Measurements from ENCODE around the gene GLI3. TPM values are rescaled to one million over a fixed set of nuclear protein-coding genes. Genes with fewer than 3 reads are reported as not detected.

The GLI3 gene
- total and polyA plus RNA-seq, 10 donors, result 0.17 to 9.2 (median 1.8) TPM

DNA sequence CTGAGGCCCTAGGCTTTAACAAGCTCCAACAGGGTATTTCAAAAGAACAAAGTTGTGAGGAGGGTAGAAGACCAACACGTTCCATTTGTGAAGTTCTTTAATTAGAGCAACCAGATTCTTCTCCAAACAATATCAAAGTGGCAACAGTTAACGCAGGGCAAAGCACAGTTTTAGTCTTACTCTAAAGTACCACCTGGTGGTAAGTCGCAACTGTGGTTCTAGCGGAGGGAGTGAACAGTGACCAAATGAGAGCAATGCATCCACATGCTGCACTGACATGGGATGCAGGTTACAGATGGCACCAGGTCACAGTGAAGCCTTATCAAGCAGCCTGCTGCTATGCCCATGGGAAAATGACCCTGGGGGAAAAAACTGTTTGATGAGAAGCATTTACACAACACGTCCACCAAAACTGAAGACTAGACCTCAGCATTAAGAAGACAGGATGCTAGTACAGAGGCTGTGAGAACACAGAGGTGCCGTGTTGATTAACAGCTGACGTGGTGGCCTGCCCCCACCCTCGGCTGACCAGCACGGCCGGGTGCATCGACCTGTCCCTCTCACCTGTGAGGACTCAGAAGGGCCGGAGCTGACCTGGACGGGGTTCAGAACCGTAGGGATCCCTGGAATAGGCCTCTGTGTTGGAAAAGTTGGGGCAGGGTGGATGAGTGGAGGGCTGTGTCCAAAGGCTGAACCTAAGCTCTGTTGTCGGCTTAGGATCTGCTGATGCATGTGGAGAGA, 211.2 kb downstream of the GLI3 start:
- TF ChIP-seq, protein P1, sequence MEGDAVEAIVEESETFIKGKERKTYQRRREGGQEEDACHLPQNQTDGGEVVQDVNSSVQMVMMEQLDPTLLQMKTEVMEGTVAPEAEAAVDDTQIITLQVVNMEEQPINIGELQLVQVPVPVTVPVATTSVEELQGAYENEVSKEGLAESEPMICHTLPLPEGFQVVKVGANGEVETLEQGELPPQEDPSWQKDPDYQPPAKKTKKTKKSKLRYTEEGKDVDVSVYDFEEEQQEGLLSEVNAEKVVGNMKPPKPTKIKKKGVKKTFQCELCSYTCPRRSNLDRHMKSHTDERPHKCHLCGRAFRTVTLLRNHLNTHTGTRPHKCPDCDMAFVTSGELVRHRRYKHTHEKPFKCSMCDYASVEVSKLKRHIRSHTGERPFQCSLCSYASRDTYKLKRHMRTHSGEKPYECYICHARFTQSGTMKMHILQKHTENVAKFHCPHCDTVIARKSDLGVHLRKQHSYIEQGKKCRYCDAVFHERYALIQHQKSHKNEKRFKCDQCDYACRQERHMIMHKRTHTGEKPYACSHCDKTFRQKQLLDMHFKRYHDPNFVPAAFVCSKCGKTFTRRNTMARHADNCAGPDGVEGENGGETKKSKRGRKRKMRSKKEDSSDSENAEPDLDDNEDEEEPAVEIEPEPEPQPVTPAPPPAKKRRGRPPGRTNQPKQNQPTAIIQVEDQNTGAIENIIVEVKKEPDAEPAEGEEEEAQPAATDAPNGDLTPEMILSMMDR (IDR thresholded peaks at IDR 0.05 in 8 of 11, conservative IDR thresholded peaks at IDR 0.05 in 3 of 11), result no peak
- TF ChIP-seq POLR2A (IDR thresholded peaks at IDR 0.05) (no peak), POLR2AphosphoS5 (IDR thresholded peaks at IDR 0.05) (no peak)
- Histone ChIP-seq H3K4me3 (no peak overlapping the region), H3K36me3 (no peaks in the 10 kb centered on the region), H3K9me3 (no peaks in the 10 kb centered on the region), H3K4me1 (no peaks in the 10 kb centered on the region), H3K27me3 (replicated peaks in 1 of 7) (no peaks in the 10 kb centered on the region), H3K27ac (no peak overlapping the region)
- intact Hi-C loops (cut with DNase I; ENCODE audit: low total_unique reads), result no loop called here
- 82 to 92% (median 90%) methylated on average over 15 of the region's 15 CpGs for WGBS, 5 donors
- no peak for DNase-seq

DNA sequence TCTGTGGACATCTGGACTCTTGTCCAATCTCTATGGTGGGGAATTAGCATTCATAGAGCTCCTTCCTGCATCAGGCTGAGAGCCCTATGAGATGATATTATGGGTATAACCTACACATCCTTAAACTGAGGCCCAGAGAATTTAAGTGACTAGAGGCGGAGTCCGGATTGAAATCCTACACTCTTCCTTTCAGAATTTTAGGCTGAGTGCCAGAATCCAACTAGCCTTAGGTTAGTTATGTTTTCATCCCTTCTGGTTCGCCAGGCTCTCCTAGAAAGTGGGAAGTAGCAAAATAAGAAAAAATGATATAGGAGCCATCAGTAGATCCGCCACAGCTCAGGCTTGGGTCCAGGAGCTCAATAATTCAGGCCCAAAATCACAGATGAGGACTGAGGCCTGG, 212.5 kb downstream of the GLI3 start:
- H3K4me1 ChIP-seq, result no peaks in the 10 kb centered on the region
- 90 to 95% (median 94%) methylated on average over 4 of the region's 4 CpGs for WGBS, 5 donors
- no peak for TF ChIP-seq POLR2A (IDR thresholded peaks at IDR 0.05)
- TF ChIP-seq POLR2AphosphoS5 (IDR thresholded peaks at IDR 0.05), result no peak
- TF ChIP-seq, protein P1 (IDR thresholded peaks at IDR 0.05 in 8 of 11, conservative IDR thresholded peaks at IDR 0.05 in 3 of 11), result no peak
- H3K36me3 ChIP-seq, result no peaks in the 10 kb centered on the region
- no peaks in the 10 kb centered on the region for H3K27me3 ChIP-seq (replicated peaks in 1 of 7)
- DNase-seq, result no peak
- H3K9me3 ChIP-seq, result no peaks in the 10 kb centered on the region
- intact Hi-C loops (cut with DNase I; ENCODE audit: low total_unique reads), result no loop called here
- H3K4me3 ChIP-seq, result no peak overlapping the region
- H3K27ac ChIP-seq, result no peak overlapping the region

DNA sequence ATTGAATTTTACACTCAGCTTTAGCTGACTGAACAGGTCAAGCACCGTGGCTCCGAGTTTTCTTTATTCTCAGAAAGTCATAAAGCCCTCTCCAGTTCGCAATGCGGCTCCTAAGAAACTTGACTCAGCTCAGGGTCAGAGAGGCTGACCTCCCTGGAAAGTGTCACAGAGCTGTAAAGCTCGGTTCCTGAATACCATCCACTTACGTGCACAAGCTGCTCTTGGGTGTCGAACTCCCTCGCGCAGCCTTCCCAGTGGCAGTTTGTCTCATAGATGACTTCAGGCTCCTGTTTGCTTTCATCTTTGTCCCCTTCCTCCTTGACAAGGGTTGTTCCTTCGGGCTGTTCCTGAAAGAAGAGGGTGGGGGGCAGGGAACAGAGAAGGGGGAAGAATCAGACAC, 213.7 kb downstream of the GLI3 start:
- no peaks in the 10 kb centered on the region for H3K27me3 ChIP-seq (replicated peaks in 1 of 7)
- DNase-seq, result no peak
- intact Hi-C loops (cut with DNase I; ENCODE audit: low total_unique reads), result no loop called here
- H3K4me1 ChIP-seq, result no peaks in the 10 kb centered on the region
- no peak overlapping the region for H3K27ac ChIP-seq
- no peak overlapping the region for H3K4me3 ChIP-seq
- H3K9me3 ChIP-seq, result no peaks in the 10 kb centered on the region
- no peak for TF ChIP-seq POLR2A (IDR thresholded peaks at IDR 0.05)
- no peak for TF ChIP-seq POLR2AphosphoS5 (IDR thresholded peaks at IDR 0.05)
- TF ChIP-seq, protein P1 (IDR thresholded peaks at IDR 0.05 in 8 of 11, conservative IDR thresholded peaks at IDR 0.05 in 3 of 11), result no peak
- WGBS, 5 donors, result 66 to 77% (median 74%) methylated on average over 10 of the region's 10 CpGs
- no peaks in the 10 kb centered on the region for H3K36me3 ChIP-seq

DNA sequence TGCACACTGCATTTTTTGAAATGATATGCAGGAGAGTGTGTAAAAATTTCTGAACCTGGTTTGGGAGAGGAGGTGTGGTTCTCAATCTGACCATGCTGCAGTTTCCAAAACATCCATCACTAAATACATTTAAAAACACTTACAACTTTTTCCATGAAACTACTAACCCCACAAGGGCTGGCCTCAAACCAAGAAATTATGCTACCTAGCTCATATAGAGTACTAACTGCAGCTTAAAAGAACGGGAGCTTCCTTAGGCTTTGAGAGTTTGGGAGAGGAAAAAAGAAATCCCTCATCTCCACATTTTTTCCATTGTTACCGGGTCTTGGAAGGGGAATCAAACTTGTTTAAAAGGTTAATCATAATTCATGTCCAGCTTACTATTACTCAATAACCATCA, 214.2 kb downstream of the GLI3 start:
- TF ChIP-seq POLR2AphosphoS5 (IDR thresholded peaks at IDR 0.05) (no peak), POLR2A (IDR thresholded peaks at IDR 0.05) (no peak)
- TF ChIP-seq, protein P1 (IDR thresholded peaks at IDR 0.05 in 8 of 11, conservative IDR thresholded peaks at IDR 0.05 in 3 of 11), result no peak
- no peaks in the 10 kb centered on the region for H3K4me1 ChIP-seq
- DNase-seq, result no peak
- H3K36me3 ChIP-seq, result no peaks in the 10 kb centered on the region
- WGBS, 5 donors, result 82 to 94% (median 91%) methylated on average over 2 of the region's 2 CpGs
- intact Hi-C loops (cut with DNase I; ENCODE audit: low total_unique reads), result no loop called here
- no peaks in the 10 kb centered on the region for H3K27me3 ChIP-seq (replicated peaks in 1 of 7)
- H3K27ac ChIP-seq, result no peak overlapping the region
- no peak overlapping the region for H3K4me3 ChIP-seq
- H3K9me3 ChIP-seq, result no peaks in the 10 kb centered on the region

Data from spleen (tissue), 11 donors.